Measurements from ENCODE around the gene MS4A10. TPM values are rescaled to one million over a fixed set of nuclear protein-coding genes. Genes with fewer than 3 reads are reported as not detected.
A peak's percentile ranks its signal among the peaks of the same experiment; 100 is the strongest.

MS4A10 gene
- total and polyA plus RNA-seq, 10 of the 15 experiments (the other 5 are each of a cell fraction or from before 2014, with no cell fraction given), result not detected

DNA sequence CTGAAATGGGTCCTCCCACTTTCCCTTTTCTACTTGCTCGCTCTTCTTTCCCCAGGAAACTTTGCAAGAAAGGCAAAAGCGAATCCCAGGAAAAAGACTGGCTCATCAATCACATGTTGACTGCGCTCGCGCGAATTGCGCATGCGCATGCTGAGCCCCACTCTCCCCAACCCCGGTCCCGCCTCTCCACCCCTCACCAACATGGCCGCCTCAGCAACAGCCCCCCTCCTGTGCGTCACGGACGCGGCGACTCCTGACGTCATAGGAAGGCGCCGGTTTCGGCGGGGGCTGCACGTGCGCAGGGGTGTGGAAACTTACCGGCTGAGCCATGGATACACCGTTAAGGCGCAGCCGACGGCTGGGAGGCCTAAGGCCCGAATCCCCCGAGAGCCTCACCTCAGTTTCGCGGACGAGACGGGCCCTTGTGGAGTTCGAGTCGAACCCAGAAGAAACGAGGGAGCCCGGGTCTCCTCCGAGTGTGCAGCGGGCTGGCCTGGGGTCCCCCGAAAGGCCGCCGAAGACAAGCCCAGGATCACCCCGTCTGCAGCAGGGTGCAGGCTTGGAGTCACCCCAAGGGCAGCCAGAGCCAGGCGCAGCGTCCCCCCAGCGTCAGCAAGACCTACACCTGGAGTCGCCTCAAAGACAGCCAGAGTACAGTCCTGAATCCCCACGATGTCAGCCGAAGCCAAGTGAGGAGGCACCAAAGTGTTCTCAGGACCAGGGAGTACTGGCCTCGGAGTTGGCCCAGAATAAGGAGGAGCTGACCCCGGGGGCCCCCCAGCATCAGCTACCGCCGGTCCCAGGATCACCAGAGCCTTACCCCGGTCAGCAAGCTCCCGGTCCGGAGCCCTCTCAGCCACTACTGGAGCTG, 56.9 kb downstream of the MS4A10 start, which contains the start of gene CCDC86 (continued):
- TF ChIP-seq, protein P1, sequence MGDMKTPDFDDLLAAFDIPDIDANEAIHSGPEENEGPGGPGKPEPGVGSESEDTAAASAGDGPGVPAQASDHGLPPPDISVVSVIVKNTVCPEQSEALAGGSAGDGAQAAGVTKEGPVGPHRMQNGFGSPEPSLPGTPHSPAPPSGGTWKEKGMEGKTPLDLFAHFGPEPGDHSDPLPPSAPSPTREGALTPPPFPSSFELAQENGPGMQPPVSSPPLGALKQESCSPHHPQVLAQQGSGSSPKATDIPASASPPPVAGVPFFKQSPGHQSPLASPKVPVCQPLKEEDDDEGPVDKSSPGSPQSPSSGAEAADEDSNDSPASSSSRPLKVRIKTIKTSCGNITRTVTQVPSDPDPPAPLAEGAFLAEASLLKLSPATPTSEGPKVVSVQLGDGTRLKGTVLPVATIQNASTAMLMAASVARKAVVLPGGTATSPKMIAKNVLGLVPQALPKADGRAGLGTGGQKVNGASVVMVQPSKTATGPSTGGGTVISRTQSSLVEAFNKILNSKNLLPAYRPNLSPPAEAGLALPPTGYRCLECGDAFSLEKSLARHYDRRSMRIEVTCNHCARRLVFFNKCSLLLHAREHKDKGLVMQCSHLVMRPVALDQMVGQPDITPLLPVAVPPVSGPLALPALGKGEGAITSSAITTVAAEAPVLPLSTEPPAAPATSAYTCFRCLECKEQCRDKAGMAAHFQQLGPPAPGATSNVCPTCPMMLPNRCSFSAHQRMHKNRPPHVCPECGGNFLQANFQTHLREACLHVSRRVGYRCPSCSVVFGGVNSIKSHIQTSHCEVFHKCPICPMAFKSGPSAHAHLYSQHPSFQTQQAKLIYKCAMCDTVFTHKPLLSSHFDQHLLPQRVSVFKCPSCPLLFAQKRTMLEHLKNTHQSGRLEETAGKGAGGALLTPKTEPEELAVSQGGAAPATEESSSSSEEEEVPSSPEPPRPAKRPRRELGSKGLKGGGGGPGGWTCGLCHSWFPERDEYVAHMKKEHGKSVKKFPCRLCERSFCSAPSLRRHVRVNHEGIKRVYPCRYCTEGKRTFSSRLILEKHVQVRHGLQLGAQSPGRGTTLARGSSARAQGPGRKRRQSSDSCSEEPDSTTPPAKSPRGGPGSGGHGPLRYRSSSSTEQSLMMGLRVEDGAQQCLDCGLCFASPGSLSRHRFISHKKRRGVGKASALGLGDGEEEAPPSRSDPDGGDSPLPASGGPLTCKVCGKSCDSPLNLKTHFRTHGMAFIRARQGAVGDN (IDR thresholded peaks at IDR 0.05), result peak; percentile 63
- TF ChIP-seq PAX8 (IDR thresholded peaks at IDR 0.05), result no peak
- no peak for TF ChIP-seq ETV6 (conservative IDR thresholded peaks at IDR 0.05 in 1 of 2, IDR thresholded peaks at IDR 0.05 in 1 of 2; ENCODE audit: borderline replicate concordance in 1 of 2, low read depth in 1 of 2)
- TF ChIP-seq, protein P2, sequence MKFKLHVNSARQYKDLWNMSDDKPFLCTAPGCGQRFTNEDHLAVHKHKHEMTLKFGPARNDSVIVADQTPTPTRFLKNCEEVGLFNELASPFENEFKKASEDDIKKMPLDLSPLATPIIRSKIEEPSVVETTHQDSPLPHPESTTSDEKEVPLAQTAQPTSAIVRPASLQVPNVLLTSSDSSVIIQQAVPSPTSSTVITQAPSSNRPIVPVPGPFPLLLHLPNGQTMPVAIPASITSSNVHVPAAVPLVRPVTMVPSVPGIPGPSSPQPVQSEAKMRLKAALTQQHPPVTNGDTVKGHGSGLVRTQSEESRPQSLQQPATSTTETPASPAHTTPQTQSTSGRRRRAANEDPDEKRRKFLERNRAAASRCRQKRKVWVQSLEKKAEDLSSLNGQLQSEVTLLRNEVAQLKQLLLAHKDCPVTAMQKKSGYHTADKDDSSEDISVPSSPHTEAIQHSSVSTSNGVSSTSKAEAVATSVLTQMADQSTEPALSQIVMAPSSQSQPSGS (IDR thresholded peaks at IDR 0.05; ENCODE audit: low read length), result no peak
- peak; percentile 78 to 96 for TF ChIP-seq SRF (IDR thresholded peaks at IDR 0.05; ENCODE audit: low read depth in 2 of 2, low read length in 2 of 2)
- peak; percentile 99 for TF ChIP-seq SIN3A (IDR thresholded peaks at IDR 0.05; ENCODE audit: low read depth, low read length)
- 0 out of 2 replicates have a peak, but pooled peaks have one; percentile 31 for TF ChIP-seq BCL11A (IDR thresholded peaks at IDR 0.05; ENCODE audit: low read depth, low read length)
- TF ChIP-seq CREB1 (IDR thresholded peaks at IDR 0.05; ENCODE audit: low read depth), result peak; percentile 100
- no peak for TF ChIP-seq CBX3 (IDR thresholded peaks at IDR 0.05; ENCODE audit: borderline replicate concordance, low read depth)
- TF ChIP-seq GABPA (IDR thresholded peaks at IDR 0.05; ENCODE audit: low read depth), result no peak
- peak; percentile 67 for TF ChIP-seq RAD51 (IDR thresholded peaks at IDR 0.05)
- TF ChIP-seq NFXL1 (IDR thresholded peaks at IDR 0.05; ENCODE audit: borderline replicate concordance), result no peak
- no peak for TF ChIP-seq POLR2AphosphoS2 (IDR thresholded peaks at IDR 0.05; ENCODE audit: low read depth, low read length)
- peak in 1 of 2 experiments; percentile 58; a peak in 2 of 3 replicates for TF ChIP-seq EGR1 (IDR thresholded peaks at IDR 0.05; ENCODE audit: borderline replicate concordance in 1 of 2, low read depth in 2 of 2, low read length in 2 of 2)
- no peak for TF ChIP-seq ASH2L (IDR thresholded peaks at IDR 0.05; ENCODE audit: borderline replicate concordance, low read depth)
- TF ChIP-seq RBBP5 (conservative IDR thresholded peaks at IDR 0.05), result no peak
- TF ChIP-seq NRF1 (conservative IDR thresholded peaks at IDR 0.05; ENCODE audit: low read depth, low read length), result peak; percentile 59
- TF ChIP-seq TCF12 (IDR thresholded peaks at IDR 0.05; ENCODE audit: low read depth, low read length), result peak; percentile 69; the same call in 1 of the 2 replicates
- peak; percentile 73 for TF ChIP-seq POLR2A (IDR thresholded peaks at IDR 0.05; ENCODE audit: low read depth, low read length)
- TF ChIP-seq SP1 (IDR thresholded peaks at IDR 0.05; ENCODE audit: low read depth, low read length), result peak; percentile 82
- peak; percentile 99 for TF ChIP-seq MYC (IDR thresholded peaks at IDR 0.05; ENCODE audit: insufficient read depth, insufficient read length, insufficient replicate concordance, low read length, severe bottlenecking)
- peak; percentile 84 for TF ChIP-seq SIX5 (IDR thresholded peaks at IDR 0.05; ENCODE audit: low read depth, low read length, severe bottlenecking)
- no peak for TF ChIP-seq RCOR1 (conservative IDR thresholded peaks at IDR 0.05; ENCODE audit: low read depth, low read length)
- no peak for TF ChIP-seq SREBF1 (IDR thresholded peaks at IDR 0.05; ENCODE audit: low read length)
- peak; percentile 88 for TF ChIP-seq IKZF1 (conservative IDR thresholded peaks at IDR 0.05)
- no peak for TF ChIP-seq ZBED1 (IDR thresholded peaks at IDR 0.05; ENCODE audit: borderline replicate concordance)
- no peak for TF ChIP-seq ZZZ3 (IDR thresholded peaks at IDR 0.05; ENCODE audit: control insufficient read depth, insufficient read length, low read depth)
- no peak for TF ChIP-seq SMAD1 (IDR thresholded peaks at IDR 0.05; ENCODE audit: low read depth, partially characterized antibody)
